Kidney epithelial cell (primary cell): ENCODE results near the gene ATN1. TPM values are rescaled to one million over a fixed set of nuclear protein-coding genes. Genes with fewer than 3 reads are reported as not detected.
"Not testable (repeated sequence)": the region's sequence is repeated elsewhere in the genome, so short reads cannot be mapped to it uniquely, and the experiment has no call there.

ENCODE experiments used
- DNase-seq: peaks from one replicate; pipeline ENCODE4 v3.0.0-alpha.2; 2010; ENCODE audit warnings: low read depth
- H3K27me3 ChIP-seq: 2 replicates; pipeline ENCODE4 v1.6.0; 2011; ENCODE audit warnings: low read length; ENCODE audit not compliant: control insufficient read depth, insufficient read depth
- H3K36me3 ChIP-seq: 2 replicates; pipeline ENCODE4 v1.5.1; 2011; ENCODE audit warnings: low read length; ENCODE audit not compliant: control insufficient read depth, insufficient read depth
- H3K4me3 ChIP-seq: 2 replicates; pipeline ENCODE4 v1.5.1; 2011; ENCODE audit warnings: low read depth, mild to moderate bottlenecking, control low read depth, low read length
- CTCF ChIP-seq: IDR thresholded peaks from 2 replicates; pipeline ENCODE4 v1.5.1; 2011; ENCODE audit warnings: mild to moderate bottlenecking, moderate library complexity, low read length, control low read depth, inconsistent platforms; ENCODE audit not compliant: insufficient read depth, poor library complexity, severe bottlenecking
- total RNA-seq: library from RNA; depleted of rRNA; stranded (reverse); fragments of >200 nt; gene quantifications from 2 replicates; pipeline ENCODE4 v1.2.3, GENCODE V29; 2015

Gene ATN1
- total RNA-seq, 1 donor from 2014 or later: 38.6 TPM

- no peak for TF ChIP-seq CTCF
- DNase-seq: no peak
- Histone ChIP-seq H3K36me3 (no peaks in the 10 kb centered on the region), H3K27me3 (no peaks in the 10 kb centered on the region), H3K4me3 (no peak overlapping the region)
Observed at GRCh38 chr12:6887460-6887859, 40.3 kb upstream of the ATN1 start.

- TF ChIP-seq CTCF: no peak
- Histone ChIP-seq H3K36me3 (no peaks in the 10 kb centered on the region), H3K4me3 (no peak overlapping the region), H3K27me3 (no peaks in the 10 kb centered on the region)
- DNase-seq: no peak
Observed at GRCh38 chr12:6888360-6888759, 39.4 kb upstream of the ATN1 start.

- not testable (repeated sequence) for DNase-seq, H3K4me3 ChIP-seq, H3K36me3 ChIP-seq, H3K27me3 ChIP-seq
Observed at GRCh38 chr12:6888794-6889193, 39.0 kb upstream of the ATN1 start.

- not testable (repeated sequence) for H3K4me3 ChIP-seq, H3K36me3 ChIP-seq, DNase-seq, H3K27me3 ChIP-seq
Observed at GRCh38 chr12:6889775-6890573, 37.8 kb upstream of the ATN1 start.

- H3K27me3 ChIP-seq: no peaks in the 10 kb centered on the region
- no peak for DNase-seq
Observed at GRCh38 chr12:6890789-6891645, 36.7 kb upstream of the ATN1 start.

GRCh38 chr12:6891646-6892001, 36.1 kb upstream of the ATN1 start:
- no peak for DNase-seq
- Histone ChIP-seq H3K36me3 (no peaks in the 10 kb centered on the region), H3K4me3 (peak overlapping the region; percentile 42), H3K27me3 (no peaks in the 10 kb centered on the region)
- no peak for TF ChIP-seq CTCF

More at GRCh38 chr12:6890789-6891645, 36.7 kb upstream of the ATN1 start:
- no peaks in the 10 kb centered on the region for H3K36me3 ChIP-seq
- H3K4me3 ChIP-seq: peak overlapping the region; percentile 42
- TF ChIP-seq CTCF: peak; percentile 47

- not testable (repeated sequence) for H3K36me3 ChIP-seq, H3K4me3 ChIP-seq, H3K27me3 ChIP-seq, DNase-seq
Observed at GRCh38 chr12:6892683-6893082, 35.1 kb upstream of the ATN1 start.
